ENCODE results near the gene GNAT2.

The GNAT2 gene

GRCh38 chr1:109605381-109605780 is 14.0 kb downstream of the GNAT2 start:
- Histone ChIP-seq H3K36me3 (peaks cover 10% of the 10 kb centered on the region), H3K27me3 (no peaks in the 10 kb centered on the region), H3K4me1 (ENCODE audit: control insufficient read depth in 1 of 2, insufficient read depth in 1 of 2, low read depth in 1 of 2, low read length in 1 of 2) (peaks cover 7% of the 10 kb centered on the region in 2 experiments), H3K4me3 (ENCODE audit: low read depth in 1 of 2, low read length in 1 of 2) (no peak overlapping the region), H3K9me3 (no peaks in the 10 kb centered on the region), H3K27ac (peak overlapping the region; percentile 35)
- no peak for TF ChIP-seq CTCF (IDR thresholded peaks at IDR 0.05)

- TF ChIP-seq CTCF (IDR thresholded peaks at IDR 0.05) = no peak
- H3K4me1 ChIP-seq (ENCODE audit: control insufficient read depth in 1 of 2, insufficient read depth in 1 of 2, low read depth in 1 of 2, low read length in 1 of 2) = peaks cover 4 to 6% of the 10 kb centered on the region in 2 experiments
Measured at GRCh38 chr1:109603229-109603628, 16.2 kb downstream of the GNAT2 start.

GRCh38 chr1:109598655-109599054 is 20.8 kb downstream of the GNAT2 start:
- TF ChIP-seq CTCF (IDR thresholded peaks at IDR 0.05) = no peak
- Histone ChIP-seq H3K4me1 (ENCODE audit: control insufficient read depth in 1 of 2, insufficient read depth in 1 of 2, low read depth in 1 of 2, low read length in 1 of 2) (peaks cover 0 to 4% of the 10 kb centered on the region in 2 experiments), H3K9me3 (no peaks in the 10 kb centered on the region), H3K27me3 (no peaks in the 10 kb centered on the region), H3K36me3 (peaks cover 56% of the 10 kb centered on the region), H3K27ac (peak overlapping the region; percentile 36), H3K4me3 (ENCODE audit: low read depth in 1 of 2, low read length in 1 of 2) (no peak overlapping the region)

More at GRCh38 chr1:109603229-109603628, 16.2 kb downstream of the GNAT2 start:
- Histone ChIP-seq H3K27me3 (no peaks in the 10 kb centered on the region), H3K27ac (peak overlapping the region; percentile 35), H3K9me3 (no peaks in the 10 kb centered on the region), H3K4me3 (ENCODE audit: low read depth in 1 of 2, low read length in 1 of 2) (no peak overlapping the region), H3K36me3 (peaks cover 19% of the 10 kb centered on the region)

GRCh38 chr1:109598156-109598555 is 21.3 kb downstream of the GNAT2 start:
- Histone ChIP-seq H3K4me3 (ENCODE audit: low read depth in 1 of 2, low read length in 1 of 2) (no peak overlapping the region), H3K4me1 (ENCODE audit: control insufficient read depth in 1 of 2, insufficient read depth in 1 of 2, low read depth in 1 of 2, low read length in 1 of 2) (peaks cover 0 to 4% of the 10 kb centered on the region in 2 experiments), H3K9me3 (no peaks in the 10 kb centered on the region), H3K36me3 (peaks cover 59% of the 10 kb centered on the region), H3K27ac (peak overlapping the region; percentile 36), H3K27me3 (no peaks in the 10 kb centered on the region)
- no peak for TF ChIP-seq CTCF (IDR thresholded peaks at IDR 0.05)

- H3K36me3 ChIP-seq = peaks cover 81% of the 10 kb centered on the region
- no peak for TF ChIP-seq CTCF (IDR thresholded peaks at IDR 0.05)
- peak overlapping the region; percentile 28 for H3K27ac ChIP-seq
Measured at GRCh38 chr1:109595531-109595930, 23.9 kb downstream of the GNAT2 start.

GRCh38 chr1:109592916-109593315 is 26.5 kb downstream of the GNAT2 start:
- no peaks in the 10 kb centered on the region for H3K27me3 ChIP-seq
- peaks cover 92% of the 10 kb centered on the region for H3K36me3 ChIP-seq
- no peaks in the 10 kb centered on the region for H3K9me3 ChIP-seq
- no peak overlapping the region for H3K4me3 ChIP-seq (ENCODE audit: low read depth in 1 of 2, low read length in 1 of 2)
- peak overlapping the region; percentile 41 for H3K27ac ChIP-seq
- peaks cover 15 to 33% of the 10 kb centered on the region in 2 experiments for H3K4me1 ChIP-seq (ENCODE audit: control insufficient read depth in 1 of 2, insufficient read depth in 1 of 2, low read depth in 1 of 2, low read length in 1 of 2)
- TF ChIP-seq CTCF (IDR thresholded peaks at IDR 0.05) = no peak

More at GRCh38 chr1:109595531-109595930, 23.9 kb downstream of the GNAT2 start:
- H3K9me3 ChIP-seq = no peaks in the 10 kb centered on the region
- H3K4me1 ChIP-seq (ENCODE audit: control insufficient read depth in 1 of 2, insufficient read depth in 1 of 2, low read depth in 1 of 2, low read length in 1 of 2) = peaks cover 0 to 11% of the 10 kb centered on the region in 2 experiments
- no peaks in the 10 kb centered on the region for H3K27me3 ChIP-seq
- H3K4me3 ChIP-seq (ENCODE audit: low read depth in 1 of 2, low read length in 1 of 2) = no peak overlapping the region
